HUDEP-2 (cell line): ENCODE measurements around the gene TBCEL.
"Not testable (repeated sequence)": the region's sequence is repeated elsewhere in the genome, so short reads cannot be mapped to it uniquely, and the experiment has no call there.

Source experiments
- DNase-seq, 76 experiments: peaks; one replicate each; lab custom pipeline; 2025; ENCODE audit not compliant: unreplicated experiment in 76 of 76; lab: John Stamatoyannopoulos, UW

The TBCEL gene

GRCh38 chr11:121100943-121101342 lies 77.0 kb downstream of the TBCEL start, which contains the start of gene TECTA:
TSS of gene TECTA (plus strand) at chr11:121101243. CDS start at chr11:121102666, 1,423 bp downstream.
- no peak for DNase-seq

- DNase-seq = no peak
Measured at GRCh38 chr11:121104312-121104762, 80.4 kb downstream of the TBCEL start.

- no peak for DNase-seq
Measured at GRCh38 chr11:121105063-121105480, 81.2 kb downstream of the TBCEL start.

GRCh38 chr11:121105481-121106195 lies 81.7 kb downstream of the TBCEL start:
- DNase-seq = no peak

- no peak for DNase-seq
Measured at GRCh38 chr11:121106812-121107211, 82.9 kb downstream of the TBCEL start.

- no peak for DNase-seq
Measured at GRCh38 chr11:121108413-121108812, 84.5 kb downstream of the TBCEL start.

- DNase-seq = no peak
Measured at GRCh38 chr11:121109471-121109870, 85.6 kb downstream of the TBCEL start.

- no peak for DNase-seq
Measured at GRCh38 chr11:121109916-121110586, 86.1 kb downstream of the TBCEL start.

- no peak for DNase-seq
Measured at GRCh38 chr11:121110871-121111724, 87.2 kb downstream of the TBCEL start.

- peak in 44 of 76 experiments; percentile 1 to 54 (median 28) for DNase-seq
Measured at GRCh38 chr11:121112498-121113455, 88.9 kb downstream of the TBCEL start.

GRCh38 chr11:121113611-121114010 lies 89.7 kb downstream of the TBCEL start:
- no peak for DNase-seq

- DNase-seq = not testable (repeated sequence)
Measured at GRCh38 chr11:121115024-121115423, 91.1 kb downstream of the TBCEL start.

GRCh38 chr11:121117788-121118187 lies 93.9 kb downstream of the TBCEL start:
- no peak for DNase-seq

- no peak for DNase-seq
Measured at GRCh38 chr11:121119440-121119839, 95.5 kb downstream of the TBCEL start.

GRCh38 chr11:121122328-121122727 lies 98.4 kb downstream of the TBCEL start:
- no peak for DNase-seq

GRCh38 chr11:121123496-121124069 lies 99.7 kb downstream of the TBCEL start:
- no peak for DNase-seq

- DNase-seq = no peak
Measured at GRCh38 chr11:121127809-121128208, 103.9 kb downstream of the TBCEL start.

- DNase-seq = no peak
Measured at GRCh38 chr11:121129362-121130340, 105.7 kb downstream of the TBCEL start.
